Measurements from ENCODE around the gene S100A2.

Gene S100A2

DNA sequence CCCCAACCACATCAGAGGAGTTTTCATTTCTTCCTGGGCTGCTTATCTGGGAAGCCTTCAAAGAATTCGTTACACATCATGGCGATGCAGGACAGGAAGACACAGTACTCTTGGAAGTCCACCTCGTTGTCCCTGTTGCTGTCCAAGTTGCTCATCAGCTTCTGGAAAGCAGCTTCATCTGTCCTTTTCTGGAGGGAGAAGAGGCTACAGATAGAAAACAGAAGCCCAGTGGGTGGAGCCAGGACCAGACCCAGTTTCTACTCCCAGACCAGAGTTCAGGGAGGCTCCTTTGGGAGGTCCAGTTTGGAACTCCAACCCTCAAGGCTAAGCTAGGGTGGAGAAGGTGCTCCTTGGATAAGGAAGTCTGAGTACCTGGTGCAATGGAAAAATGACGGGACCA lies 21.9 kb downstream of the S100A2 start:
- no peak for DNase-seq

DNA sequence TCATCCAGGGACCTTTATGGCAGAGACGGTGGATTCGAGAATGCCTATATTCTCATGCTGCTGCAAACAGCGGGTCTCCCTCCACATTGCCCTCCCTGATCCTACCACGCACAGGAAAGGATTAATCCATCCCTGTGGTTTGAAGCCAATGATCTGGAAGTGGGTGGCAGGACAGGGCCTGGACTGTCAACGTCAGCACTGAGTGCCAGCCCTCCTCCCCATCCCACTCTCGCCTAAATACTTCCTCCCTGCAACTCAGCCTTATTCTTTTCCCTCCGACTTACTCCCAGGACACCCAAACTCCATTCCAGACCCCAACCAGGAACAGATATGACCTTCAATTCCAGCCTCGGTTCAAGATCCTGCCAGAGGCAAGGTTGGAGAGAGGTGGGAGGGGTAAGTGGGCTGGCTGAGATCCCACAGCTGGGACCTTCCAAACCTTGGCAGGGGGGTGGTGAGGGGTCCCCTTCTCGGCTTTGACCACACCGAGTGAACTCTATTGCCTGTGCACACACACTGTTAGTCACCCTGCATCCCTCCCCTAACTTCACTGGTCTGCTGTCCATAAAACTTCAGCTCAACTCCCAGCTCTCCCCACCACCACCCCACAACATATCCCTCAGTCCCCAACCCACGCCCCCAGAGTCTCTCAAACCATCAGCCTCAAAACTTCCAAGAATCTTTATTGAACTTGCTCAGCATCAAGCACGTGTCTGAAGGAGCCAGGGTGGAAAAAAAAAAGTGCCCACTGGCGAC lies 22.5 kb downstream of the S100A2 start:
- no peak for DNase-seq

DNA sequence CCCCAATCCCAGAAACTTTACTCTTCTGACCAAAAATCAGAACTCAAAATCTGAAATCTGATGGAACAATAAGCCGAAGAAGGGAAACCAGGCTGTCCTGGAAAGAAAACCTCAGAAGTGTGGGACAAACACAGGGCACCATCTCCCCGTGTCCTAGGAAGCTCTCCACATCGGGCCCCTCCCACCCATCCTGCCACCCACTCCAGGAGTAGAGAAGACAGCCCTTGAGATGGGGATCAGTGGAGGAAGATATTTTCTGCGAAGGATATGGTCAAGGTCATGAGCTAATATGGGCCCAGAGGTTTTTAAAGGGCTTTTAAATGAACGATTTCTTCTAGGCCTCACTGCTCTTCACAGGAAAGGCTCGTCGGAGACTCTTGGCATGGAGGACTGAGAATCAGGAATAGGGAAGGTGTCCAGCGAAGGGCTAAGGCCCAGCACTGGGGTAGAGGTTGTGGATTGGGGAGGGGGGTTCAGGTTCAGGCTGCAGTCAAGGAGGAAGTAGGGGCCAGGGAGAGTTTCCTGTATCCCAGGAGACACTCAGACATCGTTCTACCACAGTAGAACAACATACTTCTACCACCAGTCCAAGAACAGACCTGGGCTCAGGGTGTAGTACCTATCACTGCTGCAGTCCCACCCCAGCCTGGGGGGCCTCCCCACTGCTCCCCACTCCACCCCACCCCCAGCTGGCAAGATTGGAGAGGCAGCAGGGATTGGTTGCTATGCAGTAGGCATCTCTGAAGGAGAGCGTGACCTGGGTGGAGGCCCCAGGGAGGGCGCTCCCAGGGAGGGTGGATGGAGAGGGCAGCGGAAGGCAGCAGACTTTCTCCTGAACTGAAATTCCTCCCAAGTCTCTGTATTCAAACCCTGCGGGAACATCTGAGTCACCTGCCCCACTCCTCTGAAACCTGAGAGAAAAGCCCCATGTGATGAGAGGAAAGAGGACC lies 23.7 kb downstream of the S100A2 start:
- DNase-seq: no peak

DNA sequence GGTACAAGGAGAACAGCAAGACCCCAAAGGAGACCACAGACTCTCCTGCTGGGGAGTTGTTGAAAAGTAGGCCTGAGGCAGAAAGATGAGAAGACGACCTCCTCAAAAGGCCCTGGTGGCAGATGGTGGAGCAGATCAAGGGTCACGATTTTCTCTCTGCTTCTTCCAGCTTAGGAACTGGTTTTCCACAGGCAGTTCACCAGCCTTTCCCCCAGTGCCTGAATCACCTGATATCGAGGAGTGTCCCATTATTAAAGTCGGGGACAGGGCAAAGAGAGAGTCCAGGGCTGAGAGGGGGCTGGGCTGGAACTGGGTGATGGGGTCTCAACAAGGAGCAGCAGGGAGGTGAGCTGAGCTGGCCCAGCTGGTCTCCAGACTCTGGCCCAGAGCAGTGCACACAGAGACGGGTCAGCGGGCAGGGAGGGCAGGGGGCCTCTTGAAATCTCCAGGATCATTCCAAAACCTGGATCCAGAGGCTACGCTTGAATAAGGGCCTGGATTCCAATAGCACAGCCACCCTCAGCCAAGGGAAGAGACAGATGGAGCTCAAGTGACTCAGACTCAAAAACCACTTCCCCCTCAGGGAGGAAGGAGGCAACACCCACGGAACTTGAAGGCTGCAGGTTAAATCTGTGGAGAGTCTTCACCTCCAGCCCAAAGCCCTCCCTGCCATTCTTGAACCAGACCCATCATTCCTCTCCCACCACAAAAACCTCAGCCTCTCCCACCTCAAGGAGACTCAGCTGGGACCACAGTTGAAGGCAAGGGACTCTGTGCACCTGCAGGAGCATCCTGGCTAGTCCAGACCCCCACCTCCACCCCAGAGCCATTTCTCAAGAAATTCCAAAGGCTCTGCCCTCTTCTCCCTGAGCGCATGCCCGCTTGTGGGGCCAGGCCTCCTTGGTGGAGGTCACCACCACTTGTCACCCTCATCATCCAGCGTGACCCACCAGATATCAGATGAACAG lies 25.0 kb downstream of the S100A2 start, which contains the start of gene S100A5:
Gene S100A5, minus strand, starts transcription at position 541 of the 968 bp plus-strand sequence. CDS start 743 bp downstream, outside the sequence.
- peak; percentile 85 for DNase-seq

DNA sequence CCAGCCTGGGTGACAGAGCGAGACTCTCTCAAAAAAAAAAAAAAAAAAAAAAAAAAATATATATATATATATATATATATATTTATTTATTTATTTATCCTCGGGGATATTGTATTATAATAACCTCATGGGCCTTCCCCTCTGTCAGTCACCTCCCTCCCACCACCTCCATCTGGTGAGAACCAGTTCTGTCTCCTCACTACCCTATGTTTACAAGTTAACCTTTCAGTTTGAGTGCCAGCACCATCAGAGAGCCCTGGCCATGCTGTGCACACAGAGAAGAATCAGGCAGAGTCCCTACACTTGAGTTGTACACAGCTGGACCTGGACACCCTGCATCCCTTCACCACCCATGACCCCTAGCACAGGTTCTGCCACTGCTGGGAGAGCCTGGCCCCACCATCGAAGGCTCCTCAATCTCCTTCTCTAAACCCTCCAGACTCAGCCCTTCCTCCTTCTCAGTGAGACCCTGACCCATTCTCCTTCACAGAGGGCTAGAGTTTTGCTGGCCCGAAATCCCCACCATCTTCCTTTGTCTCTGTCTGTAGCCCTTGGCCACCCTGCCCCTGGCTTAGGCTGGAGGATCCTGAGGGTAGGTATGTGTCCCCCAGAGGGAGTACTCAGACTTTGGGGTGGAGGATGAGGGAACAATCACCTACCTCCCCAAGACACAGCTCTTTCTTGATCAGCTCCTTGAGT lies 26.1 kb downstream of the S100A2 start:
- no peak for DNase-seq

DNA sequence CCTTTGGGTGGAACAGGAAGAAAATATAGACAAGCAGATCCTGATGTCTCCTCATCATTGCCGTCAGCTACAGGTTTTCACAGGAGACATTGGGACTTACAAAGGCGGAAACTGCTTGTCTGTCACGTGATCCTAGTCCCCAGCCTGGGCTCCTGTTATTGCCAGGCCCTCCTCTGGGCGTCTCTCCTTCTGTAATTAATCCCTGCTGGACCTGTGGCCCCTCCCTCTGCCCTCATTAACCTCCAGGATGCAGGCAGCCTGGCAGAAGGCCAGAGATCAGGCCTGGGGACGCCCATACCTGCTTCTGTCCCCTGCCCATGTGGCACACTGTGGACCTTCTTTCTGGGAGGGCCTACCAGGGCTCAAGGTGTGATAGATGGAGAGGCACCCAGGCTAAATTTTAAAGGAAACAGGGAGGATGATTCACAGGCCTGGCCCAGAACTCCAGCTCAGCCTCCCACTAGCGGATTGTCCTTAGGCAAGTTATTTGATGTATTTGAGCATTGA lies 27.3 kb downstream of the S100A2 start:
- no peak for DNase-seq

DNA sequence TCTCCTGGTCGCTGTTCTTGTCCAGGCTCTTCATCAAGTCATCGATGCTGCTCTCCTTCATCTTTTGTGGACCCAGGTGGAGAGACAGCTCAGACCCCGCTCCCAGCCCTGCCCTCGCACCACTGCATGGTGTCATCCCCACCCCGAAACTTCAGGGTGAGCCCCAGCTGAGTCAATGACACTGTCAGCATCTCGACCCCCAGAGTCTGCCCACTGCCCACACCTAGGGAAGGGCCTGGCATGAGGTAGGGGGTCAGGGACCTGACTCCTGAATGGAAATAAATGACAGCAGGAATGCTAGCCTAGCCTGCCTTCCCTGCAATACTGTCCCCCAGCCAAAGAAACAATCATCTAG lies 28.3 kb downstream of the S100A2 start:
- no peak for DNase-seq

DNA sequence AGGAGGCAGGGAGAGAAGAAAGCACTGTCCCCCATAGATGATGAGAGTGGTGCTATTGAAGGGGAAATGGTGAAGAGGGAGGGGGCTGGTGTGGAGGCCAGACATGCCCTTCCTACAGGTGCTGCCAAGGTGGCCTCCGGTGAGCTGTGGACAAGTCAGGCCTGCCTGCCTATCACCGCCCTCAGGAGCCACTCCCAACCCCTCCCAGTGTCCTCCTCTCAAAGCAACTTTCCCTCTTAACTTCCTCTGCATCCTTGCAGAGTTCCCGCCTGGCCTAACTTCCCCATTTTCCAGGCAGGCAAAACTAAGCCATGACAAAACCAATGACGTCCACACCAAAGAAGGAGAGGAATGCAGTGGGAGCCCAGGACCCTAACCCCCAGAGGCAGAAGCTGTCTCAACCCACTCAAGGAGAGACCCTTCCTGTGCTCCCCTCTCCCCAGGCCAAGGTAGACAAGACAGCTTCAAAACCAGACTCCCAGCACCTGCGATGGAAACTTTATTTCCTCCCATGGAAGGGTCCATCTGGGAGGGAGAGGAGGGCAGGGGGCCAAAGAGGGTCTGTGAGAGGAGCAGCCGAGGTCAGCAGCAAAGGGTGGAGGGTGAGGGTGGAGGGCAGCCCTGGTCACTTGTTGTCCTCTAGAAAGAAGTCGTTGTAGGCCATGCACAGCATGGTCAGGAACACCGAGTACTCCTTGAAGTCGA lies 28.8 kb downstream of the S100A2 start:
- DNase-seq: peak; percentile 64

DNA sequence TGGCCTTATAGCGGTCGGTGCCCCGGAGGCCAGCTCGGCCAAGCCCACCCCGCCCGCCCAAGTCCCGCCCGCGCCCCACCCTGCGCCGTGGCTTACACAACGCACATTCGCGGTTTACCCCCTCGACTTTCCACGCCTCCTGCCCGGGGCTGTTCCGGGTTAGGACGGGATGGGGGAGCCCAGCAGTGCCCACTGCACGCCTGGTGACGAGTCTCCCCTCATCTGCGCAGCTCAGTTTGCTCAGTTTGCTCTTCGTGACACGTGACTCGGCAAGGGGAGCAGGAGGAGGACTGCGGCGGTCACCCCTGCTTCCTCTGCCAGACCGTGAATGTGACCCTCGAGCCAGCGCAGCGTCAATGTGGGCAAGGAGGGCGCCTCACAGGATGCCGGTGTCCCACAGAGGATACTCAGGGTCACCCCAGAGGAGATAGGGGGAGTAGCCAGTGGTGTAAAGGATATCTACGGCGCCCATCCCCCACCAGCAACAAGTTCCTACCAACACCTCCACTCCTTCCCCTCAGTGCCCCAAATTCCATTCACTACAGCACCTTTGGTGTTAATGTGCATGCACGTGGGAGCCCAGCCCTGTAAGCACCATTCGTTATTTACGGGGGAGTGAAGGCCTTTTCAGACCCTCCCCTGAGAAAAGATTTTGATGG lies 29.5 kb downstream of the S100A2 start:
- peak; percentile 93 for DNase-seq

DNA sequence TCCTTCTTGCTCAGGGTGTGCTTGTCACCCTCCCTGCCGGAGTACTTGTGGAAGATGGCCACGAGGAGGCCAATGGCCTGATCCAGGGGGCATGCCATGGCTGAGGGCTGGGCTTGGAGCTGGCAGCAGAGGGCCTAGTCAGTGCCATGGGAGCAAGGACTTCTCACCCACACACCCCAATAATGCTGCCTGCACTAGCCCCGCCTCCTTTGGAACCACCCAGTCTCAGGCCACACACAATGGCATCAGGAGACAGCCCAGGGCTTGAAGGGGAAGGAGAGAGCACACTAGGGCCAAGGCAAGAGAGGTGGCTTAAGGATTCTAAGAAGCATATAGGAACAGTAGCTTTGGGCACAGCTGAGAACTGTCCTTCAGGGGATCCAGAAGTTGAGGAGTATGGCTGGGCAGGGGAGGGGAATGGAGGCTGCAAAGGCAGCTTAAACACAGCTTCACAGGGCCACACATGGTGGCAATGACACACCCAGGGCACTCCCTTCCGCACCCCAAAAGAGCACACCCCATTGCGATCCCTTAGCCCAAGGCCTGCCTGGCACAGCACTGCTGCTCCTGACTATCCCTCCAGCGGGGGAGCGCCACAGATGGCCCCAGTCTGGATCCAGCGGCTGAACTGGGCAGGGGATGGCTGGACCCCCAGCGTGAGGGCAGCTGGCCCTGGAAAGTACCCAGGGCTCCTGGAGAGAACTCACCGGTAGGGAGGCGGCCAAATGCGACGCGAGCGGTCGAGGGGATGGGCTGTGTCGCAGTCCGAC lies 30.2 kb downstream of the S100A2 start, which contains the start of gene S100A6:
Gene S100A6, minus strand, starts transcription at position 750 of the 770 bp plus-strand sequence. Its CDS starts 652 bp downstream, at position 98.
- DNase-seq: peak; percentile 79

DNA sequence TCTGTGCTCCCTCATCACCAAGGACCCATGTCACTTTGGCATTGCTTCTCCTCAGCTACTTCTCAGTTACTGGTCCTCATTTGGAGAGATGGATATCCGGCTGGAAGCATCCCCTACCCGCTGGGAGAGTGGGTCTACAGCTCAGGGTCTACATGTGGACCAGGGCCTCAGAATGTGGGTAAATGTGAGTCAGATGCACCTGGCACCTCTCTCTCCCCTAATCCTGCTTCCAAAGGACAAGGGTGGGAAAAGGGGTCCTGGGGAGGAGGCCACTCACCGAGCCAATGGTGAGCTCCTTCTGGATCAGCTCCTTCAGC lies 30.8 kb downstream of the S100A2 start:
- no peak for DNase-seq

DNA sequence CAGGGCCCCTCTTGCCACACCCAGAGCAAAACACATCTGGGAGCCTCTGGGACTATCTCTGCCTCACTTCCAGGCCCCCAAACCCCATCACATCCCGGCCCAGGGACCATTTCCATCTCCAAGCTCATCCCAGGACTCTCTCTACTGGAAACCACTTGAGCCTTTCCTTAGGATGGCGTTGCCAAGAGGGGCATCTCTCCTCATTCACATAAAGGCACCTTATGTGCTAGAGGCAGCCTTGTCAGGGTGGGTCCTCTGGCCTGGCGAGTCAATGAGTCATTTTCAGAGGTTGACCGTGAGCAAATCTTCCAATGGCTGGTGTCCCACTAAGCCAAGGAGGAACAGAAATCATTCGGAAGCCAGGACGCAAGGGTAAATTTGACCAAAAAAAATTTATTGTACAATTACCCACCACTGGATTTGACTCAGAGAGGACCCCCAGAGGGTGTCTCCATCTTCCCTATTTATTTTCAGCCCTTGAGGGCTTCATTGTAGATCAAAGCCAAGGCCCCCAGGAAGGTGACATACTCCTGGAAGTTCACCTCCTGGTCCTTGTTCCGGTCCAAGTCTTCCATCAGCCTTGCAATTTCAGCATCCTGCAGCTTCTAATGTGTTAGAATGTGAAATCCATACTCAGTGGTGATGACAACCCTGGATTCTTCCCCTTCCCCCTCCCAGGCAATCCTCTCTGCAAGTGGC lies 31.3 kb downstream of the S100A2 start:
- peak; percentile 1 for DNase-seq

DNA sequence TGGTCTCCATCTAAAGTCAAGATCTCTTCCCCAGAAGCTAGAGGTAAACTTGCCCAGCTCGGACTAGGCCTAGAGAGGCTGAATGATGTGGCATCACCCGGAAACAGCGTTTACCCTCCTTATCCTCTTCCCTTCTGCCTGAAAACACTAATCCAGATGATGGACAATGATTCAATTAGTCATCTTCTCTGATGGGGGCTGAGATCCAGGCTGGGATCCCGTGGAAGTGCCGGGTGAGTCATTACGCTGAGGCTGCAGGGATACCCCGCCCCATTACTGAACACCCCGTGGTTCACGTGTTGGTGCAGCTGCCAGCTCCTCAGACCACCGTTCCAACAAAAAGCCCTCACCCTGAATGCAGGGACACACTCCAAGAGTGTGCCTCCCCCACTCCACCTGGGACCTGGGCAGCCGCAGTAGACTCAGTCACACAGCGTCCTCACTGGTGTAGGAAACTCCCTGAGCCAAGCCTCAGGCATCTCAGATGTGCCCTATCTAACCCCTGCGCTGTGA lies 31.9 kb downstream of the S100A2 start:
- DNase-seq: peak; percentile 72

DNA sequence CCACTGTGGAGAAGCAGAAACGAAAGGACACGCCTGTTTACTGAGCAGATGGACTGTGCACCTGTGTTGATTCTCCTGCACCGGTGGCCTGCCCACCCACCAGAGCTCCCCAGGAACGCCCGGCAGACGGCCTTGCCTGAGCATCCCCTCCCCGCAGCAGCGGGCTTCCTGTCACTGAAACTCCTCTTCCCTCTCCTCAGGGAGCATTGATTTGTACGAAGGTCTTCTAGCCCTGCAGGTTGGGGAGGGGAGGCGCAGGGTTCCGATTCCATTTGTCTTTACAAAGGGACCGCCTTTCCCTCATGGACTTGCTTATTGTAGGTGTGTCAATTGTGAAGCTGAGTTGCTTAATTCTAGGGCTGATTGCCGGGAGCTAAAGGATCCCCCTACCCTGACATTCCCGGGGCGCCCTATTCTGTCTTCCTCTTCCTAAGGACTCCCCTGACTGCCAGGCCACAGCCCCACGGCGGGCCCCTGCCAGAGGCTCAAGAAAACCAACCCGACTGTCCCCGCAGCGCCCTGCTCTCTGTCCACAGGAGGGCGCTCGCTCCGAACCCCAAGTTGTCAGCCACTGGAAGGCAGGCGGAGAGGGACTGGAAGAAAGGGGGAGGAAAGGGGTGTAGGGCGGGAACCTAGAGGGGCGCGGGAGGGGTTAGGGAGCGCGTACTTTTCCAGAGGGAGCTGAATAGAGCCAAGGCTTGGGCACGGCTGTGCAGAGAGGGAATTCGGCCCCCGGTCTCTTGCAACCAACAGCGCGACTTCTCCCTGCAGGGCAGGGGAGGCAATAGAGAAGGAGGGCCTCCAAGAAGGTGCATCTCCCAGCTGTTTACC lies 32.7 kb downstream of the S100A2 start:
- peak; percentile 92 for DNase-seq

DNA sequence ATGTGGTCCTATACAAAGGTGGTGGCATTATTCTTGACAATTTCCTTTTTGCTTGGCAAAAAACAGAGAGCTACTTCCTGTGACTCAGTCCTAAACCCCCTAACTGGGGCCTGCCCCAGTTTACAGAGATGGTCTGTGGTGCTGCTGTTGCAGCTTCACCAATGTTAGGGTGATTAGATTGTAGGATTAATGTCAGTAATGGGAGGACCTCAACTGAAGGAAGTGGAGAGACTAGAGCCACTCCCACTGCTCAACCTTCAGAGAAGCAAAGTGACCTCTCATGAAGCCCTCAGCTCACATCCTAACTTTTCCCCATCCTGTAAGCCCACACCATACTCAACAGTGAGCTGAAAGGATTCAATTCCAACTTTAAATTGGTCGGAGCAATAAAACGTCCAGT lies 33.5 kb downstream of the S100A2 start:
- DNase-seq: peak; percentile 80

DNA sequence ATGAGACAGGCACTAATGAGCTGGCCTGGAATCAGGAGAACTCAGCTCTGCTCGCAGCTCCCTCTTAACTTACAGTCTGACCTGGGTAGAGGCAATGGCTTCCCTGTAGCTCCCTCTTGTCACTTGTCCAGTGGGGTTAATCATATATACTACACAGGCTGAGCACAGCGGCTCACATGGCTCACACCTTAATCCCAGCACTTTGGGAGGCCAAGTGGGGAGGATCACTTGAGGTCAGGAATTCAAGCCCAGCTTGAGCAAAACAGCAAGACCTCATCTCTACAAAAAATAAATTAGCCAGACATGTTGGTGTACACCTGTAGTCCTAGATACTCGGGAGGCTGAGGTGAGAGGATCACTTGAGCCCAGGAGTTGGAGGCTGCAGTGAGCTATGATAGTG lies 34.0 kb downstream of the S100A2 start:
- peak; percentile 50 for DNase-seq

DNA sequence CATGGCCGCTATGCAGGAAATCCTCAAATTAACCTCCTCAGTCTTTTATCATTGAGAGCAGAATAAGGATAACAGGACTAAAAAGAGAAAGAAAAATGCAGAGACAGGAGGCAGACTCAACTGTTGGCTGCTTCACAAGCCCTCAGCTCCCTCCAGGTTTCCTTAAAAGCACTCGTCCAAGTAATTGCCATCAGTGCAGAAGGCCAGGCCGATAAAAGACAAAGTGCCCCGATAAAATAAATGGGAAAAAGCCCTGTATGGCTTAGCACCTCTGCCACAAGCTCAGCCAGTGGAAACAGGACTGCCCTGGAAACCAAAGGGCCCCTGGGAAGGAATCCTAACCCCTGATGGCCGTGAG lies 38.0 kb downstream of the S100A2 start:
- DNase-seq: no peak

DNA sequence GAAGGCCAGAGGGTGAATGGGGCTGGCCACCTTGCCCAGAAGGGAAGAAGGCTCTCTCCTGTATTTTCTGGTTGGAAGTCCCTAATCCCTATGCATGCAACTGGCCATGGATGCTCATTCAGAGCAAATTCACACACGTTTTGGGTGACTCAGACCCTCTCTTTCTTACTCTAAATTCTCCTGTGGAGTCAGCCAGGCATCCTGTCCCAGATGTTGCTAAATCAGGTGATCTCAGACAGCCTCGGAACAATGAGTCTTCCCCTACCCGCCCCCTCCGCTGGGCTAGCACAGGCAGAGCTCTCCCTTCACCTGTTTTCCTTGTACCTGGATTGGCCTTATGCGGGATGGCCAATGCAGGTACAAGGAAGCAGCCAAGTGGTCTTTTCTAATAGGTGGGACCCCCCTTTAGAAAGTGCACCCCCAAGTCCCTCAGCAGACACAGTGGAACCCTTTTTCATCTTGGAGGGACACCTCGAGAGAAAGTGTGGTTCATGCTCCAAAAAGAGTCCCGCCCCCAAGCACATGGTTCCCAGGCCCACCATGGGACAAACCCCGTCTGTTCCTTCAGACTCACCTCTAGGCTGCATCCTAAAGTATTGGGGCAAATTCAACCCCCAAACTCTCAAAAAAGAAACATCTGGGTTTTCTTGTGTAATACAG lies 38.5 kb downstream of the S100A2 start:
- DNase-seq: no peak
